HEK293 (cell line): ENCODE results near the gene LPCAT4.

Source experiments
- AEBP2 ChIP-seq: fragments of 450-650 bp; formaldehyde crosslinking; IDR thresholded peaks from 2 replicates; pipeline ENCODE4 v1.5.1; 2016; ENCODE audit warnings: missing biosample characterization, missing genetic modification characterization, borderline replicate concordance
- IKZF3 ChIP-seq: fragments of 450-650 bp; IDR thresholded peaks from 2 replicates; pipeline ENCODE4 v1.5.0; 2018; ENCODE audit warnings: missing biosample characterization, mild to moderate bottlenecking, missing genetic modification characterization, moderate library complexity
- KLF1 ChIP-seq: fragments of 450-650 bp; formaldehyde crosslinking; IDR thresholded peaks from 2 replicates; pipeline ENCODE4 v1.5.1; 2016; ENCODE audit warnings: missing biosample characterization, missing genetic modification characterization
- MYNN ChIP-seq: fragments of 450-650 bp; formaldehyde crosslinking; IDR thresholded peaks from 2 replicates; pipeline ENCODE4 v1.5.1; 2016; ENCODE audit warnings: missing biosample characterization, missing genetic modification characterization, borderline replicate concordance
- OVOL3 ChIP-seq: fragments of 450-650 bp; formaldehyde crosslinking; IDR thresholded peaks from 2 replicates; pipeline ENCODE4 v1.5.1; 2016; ENCODE audit warnings: missing biosample characterization, missing genetic modification characterization
- PRDM1 ChIP-seq: fragments of 450-650 bp; formaldehyde crosslinking; IDR thresholded peaks from 2 replicates; pipeline ENCODE4; 2016; ENCODE audit warnings: missing biosample characterization, missing genetic modification characterization
- PRDM6 ChIP-seq: fragments of 450-650 bp; formaldehyde crosslinking; IDR thresholded peaks from 2 replicates; pipeline ENCODE4 v1.5.1; 2017; ENCODE audit warnings: missing biosample characterization, missing genetic modification characterization
- RBAK ChIP-seq: fragments of 450-650 bp; formaldehyde crosslinking; IDR thresholded peaks from 2 replicates; pipeline ENCODE4 v1.5.1; 2016; ENCODE audit warnings: missing biosample characterization, missing genetic modification characterization
- SCRT1 ChIP-seq: fragments of 450-650 bp; formaldehyde crosslinking; IDR thresholded peaks from 2 replicates; pipeline ENCODE4 v1.5.1; 2016; ENCODE audit warnings: missing biosample characterization, missing genetic modification characterization, borderline replicate concordance
- SCRT2 ChIP-seq: fragments of 450-650 bp; formaldehyde crosslinking; IDR thresholded peaks from 2 replicates; pipeline ENCODE4 v1.5.1; 2016; ENCODE audit warnings: missing biosample characterization, missing genetic modification characterization
- SP2 ChIP-seq: fragments of 450-650 bp; formaldehyde crosslinking; IDR thresholded peaks from 2 replicates; pipeline ENCODE4 v1.5.1; 2016; ENCODE audit warnings: missing biosample characterization, missing genetic modification characterization
- ZBTB44 ChIP-seq: fragments of 450-650 bp; IDR thresholded peaks from 2 replicates; pipeline ENCODE4 v1.5.1; 2018; ENCODE audit warnings: missing biosample characterization, mild to moderate bottlenecking, missing genetic modification characterization
- ZBTB49 ChIP-seq: fragments of 450-650 bp; formaldehyde crosslinking; IDR thresholded peaks from 2 replicates; pipeline ENCODE4 v1.5.1; 2016; ENCODE audit warnings: missing biosample characterization, missing genetic modification characterization, low read depth
- ZNF112 ChIP-seq: fragments of 450-650 bp; formaldehyde crosslinking; IDR thresholded peaks from 2 replicates; pipeline ENCODE4 v1.5.0; 2017; ENCODE audit warnings: missing biosample characterization, missing genetic modification characterization
- ZNF133 ChIP-seq: fragments of 450-650 bp; formaldehyde crosslinking; IDR thresholded peaks from 2 replicates; pipeline ENCODE4 v1.5.1; 2016; ENCODE audit warnings: missing biosample characterization, missing genetic modification characterization
- ZNF155 ChIP-seq: fragments of 450-650 bp; formaldehyde crosslinking; IDR thresholded peaks from 2 replicates; pipeline ENCODE4 v1.5.1; 2016; ENCODE audit warnings: missing biosample characterization, missing genetic modification characterization
- ZNF175 ChIP-seq: fragments of 450-650 bp; formaldehyde crosslinking; IDR thresholded peaks from 2 replicates; pipeline ENCODE4 v1.5.1; 2016; ENCODE audit warnings: missing biosample characterization, missing genetic modification characterization
- ZNF302 ChIP-seq: fragments of 450-650 bp; formaldehyde crosslinking; IDR thresholded peaks from 2 replicates; pipeline ENCODE4 v1.5.1; 2016; ENCODE audit warnings: missing biosample characterization, missing genetic modification characterization, low read depth
- ZNF324 ChIP-seq: fragments of 450-650 bp; formaldehyde crosslinking; IDR thresholded peaks from 2 replicates; pipeline ENCODE4 v1.5.1; 2016; ENCODE audit warnings: missing biosample characterization, missing genetic modification characterization
- ZNF362 ChIP-seq: fragments of 450-650 bp; formaldehyde crosslinking; IDR thresholded peaks from 2 replicates; pipeline ENCODE4 v1.5.1; 2016; ENCODE audit warnings: missing biosample characterization, missing genetic modification characterization
- ZNF37A ChIP-seq: fragments of 450-650 bp; IDR thresholded peaks from 2 replicates; pipeline ENCODE4 v1.5.1; 2018; ENCODE audit warnings: missing biosample characterization, missing genetic modification characterization
- ZNF433 ChIP-seq: fragments of 450-650 bp; formaldehyde crosslinking; IDR thresholded peaks from 2 replicates; pipeline ENCODE4 v1.5.1; 2016; ENCODE audit warnings: missing biosample characterization, missing genetic modification characterization, low read depth
- ZNF510 ChIP-seq: fragments of 450-650 bp; formaldehyde crosslinking; IDR thresholded peaks from 2 replicates; pipeline ENCODE4 v1.5.1; 2018; ENCODE audit warnings: mild to moderate bottlenecking, missing genetic modification characterization, missing biosample characterization; ENCODE audit not compliant: insufficient replicate concordance
- ZNF514 ChIP-seq: fragments of 450-650 bp; formaldehyde crosslinking; IDR thresholded peaks from 2 replicates; pipeline ENCODE4 v1.5.1; 2016; ENCODE audit warnings: missing biosample characterization, missing genetic modification characterization
- ZNF521 ChIP-seq: fragments of 450-650 bp; formaldehyde crosslinking; IDR thresholded peaks from 2 replicates; pipeline ENCODE4 v1.5.1; 2017; ENCODE audit warnings: missing biosample characterization, mild to moderate bottlenecking, missing genetic modification characterization
- ZNF555 ChIP-seq: fragments of 450-650 bp; formaldehyde crosslinking; conservative IDR thresholded peaks from 2 replicates; pipeline ENCODE4 v1.5.1; 2017; ENCODE audit warnings: missing biosample characterization, mild to moderate bottlenecking, missing genetic modification characterization, inconsistent platforms
- ZNF560 ChIP-seq: fragments of 450-650 bp; formaldehyde crosslinking; IDR thresholded peaks from 2 replicates; pipeline ENCODE4 v1.5.1; 2017; ENCODE audit warnings: missing biosample characterization, missing genetic modification characterization, borderline replicate concordance
- ZNF580 ChIP-seq: fragments of 450-650 bp; formaldehyde crosslinking; IDR thresholded peaks from 2 replicates; pipeline ENCODE4 v1.5.1; 2016; ENCODE audit warnings: missing biosample characterization, missing genetic modification characterization
- ZNF621 ChIP-seq: fragments of 450-650 bp; formaldehyde crosslinking; IDR thresholded peaks from 2 replicates; pipeline ENCODE4 v1.5.1; 2017; ENCODE audit warnings: missing biosample characterization, missing genetic modification characterization
- ZNF624 ChIP-seq: fragments of 450-650 bp; formaldehyde crosslinking; IDR thresholded peaks from 2 replicates; pipeline ENCODE4 v1.5.1; 2017; ENCODE audit warnings: missing biosample characterization, missing genetic modification characterization
- ZNF792 ChIP-seq: fragments of 450-650 bp; formaldehyde crosslinking; IDR thresholded peaks from 2 replicates; pipeline ENCODE4 v1.5.1; 2016; ENCODE audit warnings: missing biosample characterization, missing genetic modification characterization
- ZSCAN30 ChIP-seq: fragments of 450-650 bp; IDR thresholded peaks from 2 replicates; pipeline ENCODE4 v1.5.1; 2018; ENCODE audit warnings: missing biosample characterization, mild to moderate bottlenecking, missing genetic modification characterization, moderate library complexity
- ZXDB ChIP-seq: fragments of 450-650 bp; formaldehyde crosslinking; IDR thresholded peaks from 2 replicates; pipeline ENCODE4 v1.5.1; 2016; ENCODE audit warnings: missing biosample characterization, missing genetic modification characterization

Gene LPCAT4

GRCh38 chr15:34337557-34338306 is 29.3 kb downstream of the LPCAT4 start, which contains the start of gene SLC12A6 (continued):
- TF ChIP-seq ZNF624 (tag by site-specific recombination) (no peak), ZNF621 (tag by site-specific recombination) (no peak), IKZF3 (tag by site-specific recombination) (peak; percentile 69), ZNF555 (tag by site-specific recombination) (no peak), ZNF560 (no peak), AEBP2 (tag by site-specific recombination) (no peak), ZSCAN30 (tag by site-specific recombination) (0 out of 2 replicates have a peak, but pooled peaks have one; percentile 30), ZNF362 (tag by site-specific recombination) (no peak), PRDM6 (tag by site-specific recombination) (no peak), OVOL3 (tag by site-specific recombination) (no peak), ZNF37A (no peak), PRDM1 (tag by site-specific recombination) (no peak), MYNN (tag by site-specific recombination) (no peak), ZNF792 (no peak), SCRT2 (tag by site-specific recombination) (no peak), ZNF133 (tag by site-specific recombination) (no peak), ZBTB44 (tag by site-specific recombination) (no peak), ZNF175 (tag by site-specific recombination) (no peak), ZNF510 (tag by site-specific recombination) (no peak), ZNF433 (tag by site-specific recombination) (no peak), KLF1 (tag by site-specific recombination) (no peak), ZNF324 (tag by site-specific recombination) (no peak), ZBTB49 (tag by site-specific recombination) (no peak), SCRT1 (tag by site-specific recombination) (no peak), ZXDB (tag by site-specific recombination) (no peak), ZNF302 (no peak), ZNF112 (tag by site-specific recombination) (no peak), ZNF521 (no peak), RBAK (tag by site-specific recombination) (no peak), ZNF580 (tag by site-specific recombination) (no peak), ZNF514 (tag by site-specific recombination) (no peak), SP2 (tag by site-specific recombination) (peak; percentile 10; the same call in 1 of the 2 replicates), ZNF155 (tag by site-specific recombination) (no peak)
